Measurements from ENCODE around the gene UFC1.

- TF ChIP-seq CTCF (IDR thresholded peaks at IDR 0.05; ENCODE audit: insufficient read depth, low read depth, low read length) (no peak), EZH2 (IDR thresholded peaks at IDR 0.05; ENCODE audit: insufficient read depth, low read length) (no peak)
Observed at GRCh38 chr1:161164901-161165610, 11.3 kb downstream of the UFC1 start.
